Epithelial cell of esophagus (primary cell): ENCODE results near the gene NRP2.

ENCODE experiments used
- DNase-seq: peaks from one replicate; pipeline ENCODE4 v3.0.0; 2010; ENCODE audit warnings: low read depth
- H3K4me3 ChIP-seq: 2 replicates; pipeline ENCODE4 v1.5.1; 2011; ENCODE audit warnings: mild to moderate bottlenecking, low read length, control low read depth
- TF ChIP-seq, protein P1 (sequence below): IDR thresholded peaks from 2 replicates; pipeline ENCODE4 v1.5.1; 2011; ENCODE audit warnings: low read depth, mild to moderate bottlenecking, low read length, control low read depth, inconsistent platforms; ENCODE audit not compliant: insufficient read depth; ENCODE audit errors: missing control alignments

Gene NRP2

DNA sequence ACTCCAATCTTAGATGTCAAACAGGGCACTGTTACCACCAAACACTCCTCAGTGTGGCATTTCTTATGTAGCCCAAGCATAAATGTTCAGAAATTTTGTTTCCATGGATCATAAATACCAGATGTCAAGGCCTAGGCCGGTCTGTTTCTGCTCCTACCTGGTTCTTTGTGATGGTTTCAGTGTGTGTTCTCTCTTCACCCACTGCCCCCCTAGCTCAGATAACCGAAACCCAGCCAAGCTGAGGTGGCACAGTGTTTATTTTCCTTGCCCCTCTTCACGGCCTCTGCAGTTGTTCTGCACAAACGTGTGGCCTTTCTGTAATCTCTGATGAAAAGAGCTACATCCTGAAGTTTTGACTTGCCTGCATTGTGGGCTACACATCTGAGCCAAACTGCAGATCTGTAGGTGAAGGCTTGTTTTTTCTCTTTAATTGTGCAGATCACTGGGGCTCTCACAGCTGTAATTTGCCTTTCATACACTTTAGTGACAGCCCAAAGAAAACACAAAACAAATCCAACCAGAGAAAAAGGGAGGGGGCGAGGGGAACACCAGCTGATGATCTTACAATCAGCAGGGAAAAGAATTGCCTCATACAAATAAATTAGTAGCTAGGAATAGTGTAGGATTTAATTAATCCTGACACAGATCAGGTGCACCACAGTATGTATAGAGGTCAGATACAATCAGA, 99.1 kb downstream of the NRP2 start:
- DNase-seq, result no peak
- H3K4me3 ChIP-seq, result no peak overlapping the region
- TF ChIP-seq, protein P1, sequence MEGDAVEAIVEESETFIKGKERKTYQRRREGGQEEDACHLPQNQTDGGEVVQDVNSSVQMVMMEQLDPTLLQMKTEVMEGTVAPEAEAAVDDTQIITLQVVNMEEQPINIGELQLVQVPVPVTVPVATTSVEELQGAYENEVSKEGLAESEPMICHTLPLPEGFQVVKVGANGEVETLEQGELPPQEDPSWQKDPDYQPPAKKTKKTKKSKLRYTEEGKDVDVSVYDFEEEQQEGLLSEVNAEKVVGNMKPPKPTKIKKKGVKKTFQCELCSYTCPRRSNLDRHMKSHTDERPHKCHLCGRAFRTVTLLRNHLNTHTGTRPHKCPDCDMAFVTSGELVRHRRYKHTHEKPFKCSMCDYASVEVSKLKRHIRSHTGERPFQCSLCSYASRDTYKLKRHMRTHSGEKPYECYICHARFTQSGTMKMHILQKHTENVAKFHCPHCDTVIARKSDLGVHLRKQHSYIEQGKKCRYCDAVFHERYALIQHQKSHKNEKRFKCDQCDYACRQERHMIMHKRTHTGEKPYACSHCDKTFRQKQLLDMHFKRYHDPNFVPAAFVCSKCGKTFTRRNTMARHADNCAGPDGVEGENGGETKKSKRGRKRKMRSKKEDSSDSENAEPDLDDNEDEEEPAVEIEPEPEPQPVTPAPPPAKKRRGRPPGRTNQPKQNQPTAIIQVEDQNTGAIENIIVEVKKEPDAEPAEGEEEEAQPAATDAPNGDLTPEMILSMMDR, result no peak

DNA sequence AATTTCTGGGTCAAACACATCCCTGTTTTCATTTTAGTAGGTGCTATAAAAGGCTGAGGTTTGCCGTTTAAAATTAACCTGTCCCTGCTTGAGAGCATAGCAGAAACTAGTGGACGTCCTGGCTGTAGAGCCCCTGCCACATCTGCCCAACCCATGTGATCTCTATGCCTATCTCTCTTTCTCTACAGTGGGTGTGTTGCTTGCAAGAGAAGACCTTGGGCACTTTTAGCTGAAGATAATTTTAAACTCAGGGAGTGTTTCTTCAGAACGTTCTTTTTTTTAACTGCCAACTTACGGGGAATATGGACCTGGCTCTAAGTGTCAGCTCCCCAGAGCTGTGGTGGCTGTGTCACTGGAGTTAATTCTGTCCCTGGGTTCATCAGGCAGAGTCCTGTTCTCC, 100.6 kb downstream of the NRP2 start:
- H3K4me3 ChIP-seq, result no peak overlapping the region
- TF ChIP-seq, protein P1, result no peak
- DNase-seq, result no peak

DNA sequence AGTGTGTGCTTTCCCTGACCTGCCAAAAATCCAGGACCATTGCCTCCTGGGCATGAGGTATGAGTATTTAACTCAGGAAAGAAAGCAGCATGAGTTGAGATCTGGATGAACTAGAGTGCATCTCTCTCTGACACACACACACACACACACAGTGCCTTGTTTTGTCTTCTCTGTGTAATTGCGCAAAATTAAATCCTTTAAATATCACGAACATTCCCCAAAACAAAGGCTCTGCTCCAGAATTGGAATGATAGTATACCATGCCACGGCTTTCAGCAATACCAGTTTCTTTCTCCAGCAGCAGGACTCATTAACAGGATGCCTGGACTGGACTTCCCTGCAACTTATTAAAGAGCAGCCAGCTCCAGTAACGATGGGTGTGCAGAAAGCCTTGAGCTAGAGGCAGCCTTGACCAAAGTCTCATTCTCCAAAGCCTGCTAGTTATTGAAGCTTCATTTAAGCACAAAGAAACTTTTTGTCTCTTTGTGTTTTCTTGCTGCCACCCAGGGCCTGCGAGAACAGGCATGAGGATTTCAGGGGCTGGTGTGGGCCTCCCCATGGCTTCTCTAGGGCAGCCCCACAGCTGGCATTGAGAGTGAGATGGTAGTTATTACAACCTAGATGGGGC, 101.7 kb downstream of the NRP2 start:
- H3K4me3 ChIP-seq, result no peak overlapping the region
- TF ChIP-seq, protein P1, result no peak
- DNase-seq, result no peak

DNA sequence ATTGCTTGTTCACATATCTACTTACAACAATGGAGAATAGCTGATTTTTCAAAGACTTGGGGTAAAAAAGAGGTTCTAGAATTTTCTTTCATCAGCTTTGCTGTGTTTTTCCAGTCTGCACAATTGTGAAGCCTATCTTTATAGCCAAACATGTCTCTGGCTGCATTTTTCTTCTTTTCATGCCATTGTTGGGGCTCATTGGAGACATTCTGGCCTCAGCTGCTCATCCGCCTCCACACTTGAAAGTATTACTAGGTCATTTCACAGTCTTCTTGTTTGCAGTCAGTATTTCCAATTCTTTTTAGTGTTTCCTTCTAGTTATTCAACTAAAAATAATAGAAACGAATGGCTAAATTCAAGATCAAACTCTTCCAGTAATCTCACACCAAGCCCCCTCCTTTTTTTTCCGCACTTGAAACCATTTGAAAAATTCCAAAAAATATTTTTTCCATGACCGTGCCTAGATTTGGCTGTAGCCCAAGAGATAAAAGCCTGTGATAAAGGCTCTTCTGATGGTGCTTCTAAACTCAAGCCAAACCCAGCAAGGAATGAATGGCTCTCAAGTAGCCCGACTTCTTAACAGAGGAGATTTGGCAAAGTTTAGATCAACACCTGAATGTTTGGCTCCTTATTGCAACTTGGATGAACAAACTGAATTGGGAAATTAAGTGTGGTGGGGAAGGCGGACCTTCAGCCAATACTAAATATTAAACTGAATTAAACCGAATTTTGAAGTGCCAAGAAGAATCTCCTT, 103.4 kb downstream of the NRP2 start:
- DNase-seq, result no peak
- TF ChIP-seq, protein P1, result no peak
- no peak overlapping the region for H3K4me3 ChIP-seq

DNA sequence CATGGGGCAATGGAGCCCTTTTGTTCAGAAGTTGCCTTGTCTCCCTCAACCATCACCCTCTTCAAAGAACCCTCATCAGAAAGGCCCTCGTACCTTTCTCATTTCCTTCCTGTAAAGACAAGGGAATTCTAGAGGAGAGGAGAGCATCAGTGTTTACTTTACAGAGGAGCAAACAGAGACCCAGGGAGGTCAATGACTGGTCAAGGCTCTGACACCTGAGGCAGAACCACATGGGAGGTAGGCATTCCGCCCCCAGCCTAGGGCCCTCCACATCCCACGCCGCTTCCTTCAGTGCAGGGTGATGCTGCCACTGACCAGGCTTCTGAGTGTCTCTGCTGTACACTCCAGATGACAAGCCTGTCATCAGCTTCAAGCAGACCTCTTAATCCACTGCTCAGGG, 104.7 kb downstream of the NRP2 start:
- TF ChIP-seq, protein P1, result no peak
- DNase-seq, result no peak
- no peak overlapping the region for H3K4me3 ChIP-seq

DNA sequence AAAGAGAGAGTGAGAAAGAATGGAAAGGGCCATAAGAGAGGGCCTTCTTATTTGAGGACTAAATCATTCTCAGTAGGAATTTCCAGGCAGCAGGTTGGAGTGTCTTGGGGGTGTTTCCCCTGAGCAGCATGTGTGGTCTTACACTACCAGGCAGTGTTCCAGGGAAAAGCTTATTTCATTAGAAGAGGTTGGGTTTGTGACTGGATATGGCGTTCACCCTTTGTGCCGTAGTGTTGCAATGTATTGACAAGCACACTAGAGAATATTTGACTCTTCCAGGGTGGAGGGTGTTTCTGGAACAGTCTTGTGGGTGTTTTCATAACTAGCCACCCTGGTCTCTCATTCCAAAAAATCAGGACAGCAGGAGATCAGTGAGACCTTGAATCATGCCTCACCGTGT, 105.5 kb downstream of the NRP2 start:
- DNase-seq, result no peak
- no peak overlapping the region for H3K4me3 ChIP-seq
- TF ChIP-seq, protein P1, result no peak
